Neural progenitor cell (in vitro differentiated cells): ENCODE measurements around the gene ARHGEF5.

ENCODE experiments used
- CTCF ChIP-seq: fragments of 200-600 bp; sonication (generic); IDR thresholded peaks from 2 replicates; pipeline ENCODE4 v1.5.1; 2017; ENCODE audit warnings: antibody characterized with exemption, mild to moderate bottlenecking
- EZH2 ChIP-seq: fragments of 200-600 bp; sonication (generic); IDR thresholded peaks from 2 replicates; pipeline ENCODE4 v1.6.1; 2017; ENCODE audit warnings: antibody characterized with exemption, mild to moderate bottlenecking, moderate library complexity
- EZH2phosphoT487 ChIP-seq: fragments of 200-600 bp; sonication (generic); IDR thresholded peaks from 2 replicates; pipeline ENCODE4 v1.6.1; 2017; ENCODE audit warnings: antibody characterized with exemption

DNA sequence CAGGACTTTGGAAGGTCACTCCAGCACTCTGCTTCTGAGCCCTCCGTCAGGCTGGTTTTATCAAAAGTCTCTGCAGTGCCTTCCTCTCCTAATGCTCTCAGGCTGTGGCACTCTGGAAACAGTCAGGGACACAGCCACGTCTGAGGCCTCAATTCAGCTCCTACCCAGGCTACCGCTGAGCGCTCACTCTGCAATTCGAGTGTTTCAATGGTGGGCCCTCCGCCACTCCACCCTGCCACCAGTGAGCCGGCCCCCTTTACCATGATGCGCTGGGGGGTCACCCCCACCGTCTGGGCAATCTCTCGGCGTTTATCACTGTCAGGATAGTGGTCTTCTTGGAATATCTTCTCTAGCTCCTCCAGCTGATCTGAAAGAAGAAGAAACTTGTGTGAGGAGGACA lies 44.7 kb downstream of the ARHGEF5 start:
- no peak for TF ChIP-seq EZH2
- no peak for TF ChIP-seq CTCF
- no peak for TF ChIP-seq EZH2phosphoT487
